ENCODE data around the gene C16orf74. TPM values are rescaled to one million over a fixed set of nuclear protein-coding genes. Genes with fewer than 3 reads are reported as not detected.

C16orf74 gene
- polyA plus RNA-seq, 2 of the 4 experiments (the other 2 are of a cell fraction): 3.8 to 9.1 TPM

DNA sequence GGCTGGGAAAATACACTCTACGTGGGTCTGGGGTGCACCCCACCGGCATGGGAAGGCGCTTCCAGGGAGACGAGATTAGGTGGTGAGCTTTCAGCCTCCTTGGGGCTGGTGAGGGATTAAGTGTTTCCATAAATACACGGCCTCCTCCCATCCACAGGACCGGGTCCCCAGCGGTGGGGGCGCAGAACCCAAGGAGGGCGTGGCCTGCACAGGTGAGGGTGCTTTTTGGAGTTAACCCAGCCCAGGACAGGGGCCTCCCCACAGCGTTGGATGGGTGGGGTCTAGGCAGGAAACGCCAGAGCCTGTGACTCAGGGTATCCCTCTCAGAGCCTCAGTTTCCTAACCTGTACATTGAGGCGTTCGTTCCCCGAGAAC is 1.1 kb downstream of the C16orf74 start (continued):
- TF ChIP-seq, protein P1, sequence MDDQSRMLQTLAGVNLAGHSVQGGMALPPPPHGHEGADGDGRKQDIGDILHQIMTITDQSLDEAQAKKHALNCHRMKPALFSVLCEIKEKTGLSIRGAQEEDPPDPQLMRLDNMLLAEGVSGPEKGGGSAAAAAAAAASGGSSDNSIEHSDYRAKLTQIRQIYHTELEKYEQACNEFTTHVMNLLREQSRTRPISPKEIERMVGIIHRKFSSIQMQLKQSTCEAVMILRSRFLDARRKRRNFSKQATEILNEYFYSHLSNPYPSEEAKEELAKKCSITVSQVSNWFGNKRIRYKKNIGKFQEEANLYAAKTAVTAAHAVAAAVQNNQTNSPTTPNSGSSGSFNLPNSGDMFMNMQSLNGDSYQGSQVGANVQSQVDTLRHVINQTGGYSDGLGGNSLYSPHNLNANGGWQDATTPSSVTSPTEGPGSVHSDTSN (IDR thresholded peaks at IDR 0.05): no peak

DNA sequence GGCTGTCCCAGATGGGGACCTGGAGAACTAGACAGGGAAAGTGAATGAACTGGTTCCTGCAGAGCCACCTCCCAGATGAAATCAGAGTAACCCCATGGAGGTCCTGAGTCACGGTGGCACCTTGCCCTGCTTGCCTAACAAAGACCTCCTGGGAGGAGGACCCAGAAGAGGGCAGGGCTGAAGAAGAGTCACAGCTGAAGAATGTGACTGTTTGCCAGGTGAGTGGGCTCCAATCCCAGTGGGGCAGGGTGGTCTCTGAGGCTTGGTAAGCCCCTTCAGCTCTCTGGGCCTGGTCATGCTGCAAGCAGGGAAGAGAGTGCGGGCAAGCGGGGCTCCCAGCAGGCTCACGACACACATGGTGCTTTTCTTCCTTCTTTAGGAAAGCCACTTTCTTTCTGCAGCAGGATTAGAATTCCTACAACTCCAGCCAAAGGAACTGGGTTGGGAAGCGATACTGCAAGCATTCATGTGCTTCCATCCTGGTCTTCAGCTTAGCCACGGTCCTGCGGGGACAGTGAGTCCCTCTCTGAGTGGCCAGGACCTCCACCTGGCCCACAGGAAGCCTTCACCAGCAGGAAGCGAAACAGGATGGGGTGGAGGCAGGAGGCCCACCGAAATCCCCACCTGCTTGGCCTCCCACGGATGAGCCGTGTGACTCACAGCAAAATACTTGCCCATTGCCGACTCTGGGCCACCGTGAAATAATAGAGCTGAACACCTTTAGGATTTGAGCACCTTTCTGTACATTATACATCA is 4.3 kb downstream of the C16orf74 start:
- DNase-seq (ENCODE audit: low read depth in 1 of 2, low spot score in 1 of 2) (peak; percentile 51 to 59), ATAC-seq (peak; percentile 40 to 48; a peak in 4 of 6 replicates), FAIRE-seq (no peak)
- Histone ChIP-seq H3K4me3 (no peak overlapping the region), H3K9me3 (no peaks in the 10 kb centered on the region), H3K27ac (peak overlapping the region; percentile 21 to 81), H3K4me2 (peak overlapping the region; percentile 67), H3K4me1 (peaks cover 31% of the 10 kb centered on the region)
- peak; percentile 35; the same call in 1 of the 2 replicates for TF ChIP-seq JUNB (IDR thresholded peaks at IDR 0.05)
- TF ChIP-seq, protein P1 (IDR thresholded peaks at IDR 0.05): no peak
- TF ChIP-seq FOSL2 (IDR thresholded peaks at IDR 0.05): no peak
- peak; percentile 34 for TF ChIP-seq FOSL2 (CRISPR knock-in tag; IDR thresholded peaks at IDR 0.05)
- 0 out of 5 replicates have a peak, but pooled peaks of 1 of the 2 experiments have one; percentile 28 for TF ChIP-seq JUN (IDR thresholded peaks at IDR 0.05)
- TF ChIP-seq CEBPB (IDR thresholded peaks at IDR 0.05): 0 out of 4 replicates have a peak, but pooled peaks have one; percentile 5 to 36
- POLR2A ChIA-PET: interaction anchor here (0.6 kb wide), 1 partner anchor 135 kb away, joined by 3 read pairs; no protein-coding TSS in a partner anchor
- CTCF ChIA-PET: interaction anchor here (2.2 to 6.8 kb wide), 2 partner anchors 10 to 29 kb away, joined by 8 to 41 read pairs; no protein-coding TSS in a partner anchor
- WGBS (ENCODE audit: missing lambda C conversion rate): 44% methylated on average over 12 of the region's 13 CpGs

DNA sequence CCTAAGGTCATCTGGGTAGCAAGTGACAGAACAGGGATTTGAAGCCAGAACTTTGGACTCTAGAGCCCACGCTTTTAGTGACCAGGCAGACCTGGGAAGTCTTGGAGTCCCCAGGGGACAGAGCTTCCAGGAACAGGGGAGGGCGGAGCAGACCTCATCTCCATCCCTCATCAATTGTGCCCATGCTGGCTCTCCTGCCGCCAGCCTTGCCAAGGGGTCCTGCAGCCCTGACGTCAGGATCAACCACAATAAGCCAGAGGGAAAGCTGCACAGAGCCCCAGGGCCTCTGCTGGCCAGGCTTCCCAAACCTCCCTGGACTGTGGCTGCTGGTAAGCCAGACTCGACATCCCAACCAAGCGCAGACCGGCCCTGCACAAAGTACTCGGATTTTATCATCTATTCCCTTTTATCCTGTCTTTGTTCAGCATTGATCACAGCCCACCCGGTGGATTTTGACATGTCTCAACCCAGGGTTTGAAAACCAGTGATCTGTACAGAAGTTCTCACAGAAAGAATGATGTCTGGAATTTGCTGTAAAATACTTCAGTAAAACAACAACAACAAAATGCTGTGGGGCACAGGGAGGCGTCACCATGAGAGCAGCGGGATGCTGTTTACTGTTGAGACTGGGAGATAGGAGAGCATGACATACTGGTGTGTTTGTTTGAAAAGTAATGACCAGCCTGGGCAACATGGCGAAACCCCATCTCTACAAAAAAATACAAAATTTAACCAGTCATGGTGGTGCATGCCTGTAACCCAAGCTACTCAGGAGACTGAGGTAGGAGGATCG is 11.8 kb downstream of the C16orf74 start:
- FAIRE-seq (no peak), DNase-seq (ENCODE audit: low read depth in 1 of 2, low spot score in 1 of 2) (no peak), ATAC-seq (no peak)
- Histone ChIP-seq H3K4me2 (no peak overlapping the region), H3K4me3 (no peak overlapping the region), H3K4me1 (no peaks in the 10 kb centered on the region), H3K9me3 (no peaks in the 10 kb centered on the region), H3K27ac (no peak overlapping the region)
- 79% methylated on average over 12 of the region's 13 CpGs for WGBS (ENCODE audit: missing lambda C conversion rate)
- CTCF ChIA-PET: interaction anchor here (1.1 to 15.5 kb wide), 4 partner anchors 16 to 79 kb away, joined by 3 to 130 read pairs (median 4); no protein-coding TSS in a partner anchor
- TF ChIP-seq ZFP36 (IDR thresholded peaks at IDR 0.05; ENCODE audit: borderline replicate concordance, partially characterized antibody): no peak
- TF ChIP-seq, protein P2, sequence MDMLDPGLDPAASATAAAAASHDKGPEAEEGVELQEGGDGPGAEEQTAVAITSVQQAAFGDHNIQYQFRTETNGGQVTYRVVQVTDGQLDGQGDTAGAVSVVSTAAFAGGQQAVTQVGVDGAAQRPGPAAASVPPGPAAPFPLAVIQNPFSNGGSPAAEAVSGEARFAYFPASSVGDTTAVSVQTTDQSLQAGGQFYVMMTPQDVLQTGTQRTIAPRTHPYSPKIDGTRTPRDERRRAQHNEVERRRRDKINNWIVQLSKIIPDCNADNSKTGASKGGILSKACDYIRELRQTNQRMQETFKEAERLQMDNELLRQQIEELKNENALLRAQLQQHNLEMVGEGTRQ (IDR thresholded peaks at IDR 0.05): no peak
- TF ChIP-seq, protein P3, sequence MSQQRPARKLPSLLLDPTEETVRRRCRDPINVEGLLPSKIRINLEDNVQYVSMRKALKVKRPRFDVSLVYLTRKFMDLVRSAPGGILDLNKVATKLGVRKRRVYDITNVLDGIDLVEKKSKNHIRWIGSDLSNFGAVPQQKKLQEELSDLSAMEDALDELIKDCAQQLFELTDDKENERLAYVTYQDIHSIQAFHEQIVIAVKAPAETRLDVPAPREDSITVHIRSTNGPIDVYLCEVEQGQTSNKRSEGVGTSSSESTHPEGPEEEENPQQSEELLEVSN (IDR thresholded peaks at IDR 0.05; ENCODE audit: borderline replicate concordance, low read depth): no peak
- TF ChIP-seq RCOR1 (IDR thresholded peaks at IDR 0.05; ENCODE audit: low read depth, low read length): no peak
- TF ChIP-seq MAFK (IDR thresholded peaks at IDR 0.05; ENCODE audit: partially characterized antibody): no peak
- no peak for TF ChIP-seq NPAS2 (CRISPR knock-in tag; IDR thresholded peaks at IDR 0.05; ENCODE audit: borderline replicate concordance)
- TF ChIP-seq CBX8 (IDR thresholded peaks at IDR 0.05): no peak
- TF ChIP-seq, protein P4, sequence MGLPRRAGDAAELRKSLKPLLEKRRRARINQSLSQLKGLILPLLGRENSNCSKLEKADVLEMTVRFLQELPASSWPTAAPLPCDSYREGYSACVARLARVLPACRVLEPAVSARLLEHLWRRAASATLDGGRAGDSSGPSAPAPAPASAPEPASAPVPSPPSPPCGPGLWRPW (IDR thresholded peaks at IDR 0.05): no peak
- TF ChIP-seq BHLHE40 (IDR thresholded peaks at IDR 0.05; ENCODE audit: low read depth, low read length): no peak
- TF ChIP-seq CHD2 (IDR thresholded peaks at IDR 0.05; ENCODE audit: low read length, partially characterized antibody): no peak
- TF ChIP-seq GATA3 (IDR thresholded peaks at IDR 0.05; ENCODE audit: borderline replicate concordance): no peak
- TF ChIP-seq HOXB5 (CRISPR knock-in tag; IDR thresholded peaks at IDR 0.05): no peak
- TF ChIP-seq NFE2L2 (conservative IDR thresholded peaks at IDR 0.05; ENCODE audit: low read length): no peak
- no peak for TF ChIP-seq RNF2 (IDR thresholded peaks at IDR 0.05; ENCODE audit: borderline replicate concordance, low read depth)
- POLR2A ChIA-PET: no interaction called here
